HepG2 (cell line): ENCODE data around the gene FAM78B. TPM values are rescaled to one million over a fixed set of nuclear protein-coding genes. Genes with fewer than 3 reads are reported as not detected.

Source experiments
- CTCF ChIP-seq: sonication (generic); formaldehyde crosslinking; IDR thresholded peaks from 2 replicates; pipeline ENCODE4 v1.5.0; 2020; ENCODE audit warnings: mild to moderate bottlenecking, missing genetic modification reagents, moderate library complexity
- EED ChIP-seq: sonication (generic); formaldehyde crosslinking; IDR thresholded peaks from 2 replicates; pipeline ENCODE4 v1.5.0; 2020; ENCODE audit warnings: mild to moderate bottlenecking, missing genetic modification reagents
- FOXP4 ChIP-seq: sonication (generic); formaldehyde crosslinking; IDR thresholded peaks from 2 replicates; pipeline ENCODE4 v1.4.0; 2020; ENCODE audit warnings: missing genetic modification reagents
- LRRFIP1 ChIP-seq: sonication (generic); formaldehyde crosslinking; conservative IDR thresholded peaks from 2 replicates; pipeline ENCODE4 v1.4.0; 2020; ENCODE audit warnings: missing genetic modification reagents
- polyA plus RNA-seq, 8 experiments: library from polyadenylated mRNA; depleted of rRNA in 3 of 8; stranded (reverse) in 7 of 8; unstranded in 1 of 8; fragments of >200 nt; fragmentation: Illumina TruSeq in 4 of 8; extraction: Trizol in 4 of 8; gene quantifications; 2 replicates each; pipeline versions ENCODE4 v1.2.1 to v1.2.3, GENCODE V29; 2011 to 2016; ENCODE audit warnings: low read depth in 4 of 8, missing spikeins in 1 of 8, mixed read lengths in 1 of 8; ENCODE audit not compliant: insufficient read depth in 1 of 8
- total RNA-seq, 5 experiments: library from RNA; depleted of rRNA; stranded (reverse); fragments of >200 nt; fragmentation: Illumina TruSeq; extraction: Trizol; gene quantifications; 2 replicates each; pipeline ENCODE4 v1.2.3, GENCODE V29; 2016; ENCODE audit warnings: low read depth in 1 of 5
- TF ChIP-seq, protein P1 (sequence below): conservative IDR thresholded peaks from 2 replicates; pipeline ENCODE4 v1.6.1; 2018; ENCODE audit warnings: missing genetic modification reagents

Gene FAM78B
- total and polyA plus RNA-seq, 2 of the 13 experiments (the other 11 are each of a cell fraction or from before 2014, with no cell fraction given): 0.22 to 0.31 TPM

DNA sequence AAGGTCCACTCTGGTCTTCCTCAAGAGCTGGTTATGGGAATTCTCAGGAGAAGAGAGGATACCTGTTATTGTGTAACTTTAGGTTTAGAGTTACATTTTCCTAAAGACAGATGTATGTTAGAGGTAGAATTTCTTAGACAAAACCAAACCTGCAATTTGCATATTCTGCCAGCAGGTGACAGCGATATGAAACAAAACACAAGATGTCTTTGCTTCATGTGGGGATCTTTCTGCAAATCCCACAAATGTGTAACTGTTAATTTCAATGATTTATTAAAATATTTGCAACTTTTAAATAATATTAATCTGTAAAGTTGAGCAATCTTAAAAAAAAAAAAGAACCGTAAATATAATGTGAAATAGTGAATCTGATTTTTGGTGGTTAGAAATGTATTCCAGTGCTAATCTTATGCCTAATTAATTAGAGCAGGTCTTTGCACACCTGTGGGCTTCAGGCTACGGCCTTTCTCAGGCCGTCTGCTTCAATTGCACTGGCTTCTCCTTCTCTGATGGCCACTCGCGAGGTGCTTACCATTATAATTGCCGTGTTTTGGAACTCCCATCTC lies 33.4 kb downstream of the FAM78B start (continued):
- peak; percentile 40 for TF ChIP-seq CTCF (CRISPR knock-in tag)
- no peak for TF ChIP-seq FOXP4 (CRISPR knock-in tag)
- TF ChIP-seq, protein P1, sequence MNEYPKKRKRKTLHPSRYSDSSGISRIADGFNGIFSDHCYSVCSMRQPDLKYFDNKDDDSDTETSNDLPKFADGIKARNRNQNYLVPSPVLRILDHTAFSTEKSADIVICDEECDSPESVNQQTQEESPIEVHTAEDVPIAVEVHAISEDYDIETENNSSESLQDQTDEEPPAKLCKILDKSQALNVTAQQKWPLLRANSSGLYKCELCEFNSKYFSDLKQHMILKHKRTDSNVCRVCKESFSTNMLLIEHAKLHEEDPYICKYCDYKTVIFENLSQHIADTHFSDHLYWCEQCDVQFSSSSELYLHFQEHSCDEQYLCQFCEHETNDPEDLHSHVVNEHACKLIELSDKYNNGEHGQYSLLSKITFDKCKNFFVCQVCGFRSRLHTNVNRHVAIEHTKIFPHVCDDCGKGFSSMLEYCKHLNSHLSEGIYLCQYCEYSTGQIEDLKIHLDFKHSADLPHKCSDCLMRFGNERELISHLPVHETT: no peak
- no peak for TF ChIP-seq LRRFIP1
- no peak for TF ChIP-seq EED (CRISPR knock-in tag)
